HEK293 (cell line): ENCODE measurements around the gene FMN1.

ENCODE experiments used
- GFI1B ChIP-seq: fragments of 450-650 bp; formaldehyde crosslinking; IDR thresholded peaks from 2 replicates; pipeline ENCODE4 v1.5.1; 2016; ENCODE audit warnings: missing biosample characterization, missing genetic modification characterization
- GLIS1 ChIP-seq: fragments of 450-650 bp; formaldehyde crosslinking; IDR thresholded peaks from 2 replicates; pipeline ENCODE4 v1.5.1; 2016; ENCODE audit warnings: missing biosample characterization, missing genetic modification characterization
- KLF1 ChIP-seq: fragments of 450-650 bp; formaldehyde crosslinking; IDR thresholded peaks from 2 replicates; pipeline ENCODE4 v1.5.1; 2016; ENCODE audit warnings: missing biosample characterization, missing genetic modification characterization
- KLF16 ChIP-seq: fragments of 450-650 bp; formaldehyde crosslinking; IDR thresholded peaks from 2 replicates; pipeline ENCODE4 v1.5.1; 2017; ENCODE audit warnings: missing biosample characterization, missing genetic modification characterization
- KLF8 ChIP-seq: fragments of 450-650 bp; formaldehyde crosslinking; IDR thresholded peaks from 2 replicates; pipeline ENCODE4 v1.5.1; 2016; ENCODE audit warnings: missing biosample characterization, missing genetic modification characterization
- PRDM1 ChIP-seq: fragments of 450-650 bp; formaldehyde crosslinking; IDR thresholded peaks from 2 replicates; pipeline ENCODE4; 2016; ENCODE audit warnings: missing biosample characterization, missing genetic modification characterization
- TRIM28 ChIP-seq: IDR thresholded peaks from 2 replicates; pipeline ENCODE4 v1.6.1; 2011; ENCODE audit warnings: low read length, control low read depth, borderline replicate concordance
- TSHZ1 ChIP-seq: fragments of 450-650 bp; formaldehyde crosslinking; IDR thresholded peaks from 2 replicates; pipeline ENCODE4 v1.5.1; 2016; ENCODE audit warnings: missing biosample characterization, missing genetic modification characterization, borderline replicate concordance
- ZBTB8A ChIP-seq: fragments of 450-650 bp; formaldehyde crosslinking; IDR thresholded peaks from 2 replicates; pipeline ENCODE4 v1.5.1; 2016; ENCODE audit warnings: missing biosample characterization, missing genetic modification characterization
- ZFHX2 ChIP-seq: fragments of 450-650 bp; formaldehyde crosslinking; conservative IDR thresholded peaks from 2 replicates; pipeline ENCODE4 v1.5.1; 2016; ENCODE audit warnings: missing biosample characterization, missing genetic modification characterization
- ZFP37 ChIP-seq: fragments of 450-650 bp; formaldehyde crosslinking; IDR thresholded peaks from 2 replicates; pipeline ENCODE4 v1.5.1; 2016; ENCODE audit warnings: missing biosample characterization, missing genetic modification characterization
- ZNF114 ChIP-seq: fragments of 450-650 bp; formaldehyde crosslinking; IDR thresholded peaks from 2 replicates; pipeline ENCODE4 v1.5.0; 2017; ENCODE audit warnings: missing biosample characterization, missing genetic modification characterization
- ZNF140 ChIP-seq: fragments of 450-650 bp; formaldehyde crosslinking; IDR thresholded peaks from 2 replicates; pipeline ENCODE4 v1.5.1; 2016; ENCODE audit warnings: missing biosample characterization, missing genetic modification characterization
- ZNF2 ChIP-seq: fragments of 450-650 bp; formaldehyde crosslinking; IDR thresholded peaks from 2 replicates; pipeline ENCODE4 v1.5.1; 2016; ENCODE audit warnings: missing biosample characterization, missing genetic modification characterization
- ZNF266 ChIP-seq: fragments of 450-650 bp; formaldehyde crosslinking; IDR thresholded peaks from 2 replicates; pipeline ENCODE4 v1.5.1; 2016; ENCODE audit warnings: missing biosample characterization, missing genetic modification characterization, low read depth
- ZNF302 ChIP-seq: fragments of 450-650 bp; formaldehyde crosslinking; IDR thresholded peaks from 2 replicates; pipeline ENCODE4 v1.5.1; 2016; ENCODE audit warnings: missing biosample characterization, missing genetic modification characterization, low read depth
- ZNF335 ChIP-seq: fragments of 450-650 bp; formaldehyde crosslinking; conservative IDR thresholded peaks from 2 replicates; pipeline ENCODE4 v1.5.1; 2016; ENCODE audit warnings: missing biosample characterization, missing genetic modification characterization
- ZNF394 ChIP-seq: fragments of 450-650 bp; formaldehyde crosslinking; IDR thresholded peaks from 2 replicates; pipeline ENCODE4 v1.5.1; 2016; ENCODE audit warnings: missing biosample characterization, missing genetic modification characterization, mild to moderate bottlenecking, moderate library complexity, borderline replicate concordance
- ZNF404 ChIP-seq: fragments of 450-650 bp; formaldehyde crosslinking; IDR thresholded peaks from 2 replicates; pipeline ENCODE4 v1.5.1; 2017; ENCODE audit warnings: missing biosample characterization, missing genetic modification characterization
- ZNF561 ChIP-seq: fragments of 450-650 bp; IDR thresholded peaks from 2 replicates; pipeline ENCODE4 v1.5.1; 2018; ENCODE audit warnings: missing biosample characterization, missing genetic modification characterization, borderline replicate concordance
- ZNF629 ChIP-seq: fragments of 450-650 bp; formaldehyde crosslinking; IDR thresholded peaks from 2 replicates; pipeline ENCODE4 v1.5.1; 2017; ENCODE audit warnings: missing biosample characterization, missing genetic modification characterization
- ZNF654 ChIP-seq: fragments of 450-650 bp; formaldehyde crosslinking; IDR thresholded peaks from 2 replicates; pipeline ENCODE4 v1.5.1; 2016; ENCODE audit warnings: low read depth, missing biosample characterization, missing genetic modification characterization
- ZNF747 ChIP-seq: fragments of 450-650 bp; formaldehyde crosslinking; IDR thresholded peaks from 2 replicates; pipeline ENCODE4 v1.5.1; 2016; ENCODE audit warnings: missing biosample characterization, missing genetic modification characterization
- ZNF777 ChIP-seq: fragments of 450-650 bp; formaldehyde crosslinking; IDR thresholded peaks from 2 replicates; pipeline ENCODE4 v1.5.1; 2017; ENCODE audit warnings: missing biosample characterization, missing genetic modification characterization, borderline replicate concordance
- ZSCAN30 ChIP-seq: fragments of 450-650 bp; IDR thresholded peaks from 2 replicates; pipeline ENCODE4 v1.5.1; 2018; ENCODE audit warnings: missing biosample characterization, mild to moderate bottlenecking, missing genetic modification characterization, moderate library complexity
- TF ChIP-seq, protein P1 (sequence below): fragments of 450-650 bp; IDR thresholded peaks from 2 replicates; pipeline ENCODE4 v1.5.1; 2018; ENCODE audit warnings: missing biosample characterization, mild to moderate bottlenecking, missing genetic modification characterization
- TF ChIP-seq, protein P2 (sequence below): fragments of 450-650 bp; formaldehyde crosslinking; IDR thresholded peaks from 2 replicates; pipeline ENCODE4 v1.5.1; 2016; ENCODE audit warnings: missing biosample characterization, missing genetic modification characterization
- TF ChIP-seq, protein P3 (sequence below): fragments of 450-650 bp; formaldehyde crosslinking; IDR thresholded peaks from 2 replicates; pipeline ENCODE4 v1.5.1; 2016; ENCODE audit warnings: missing biosample characterization, missing genetic modification characterization

FMN1 gene

DNA sequence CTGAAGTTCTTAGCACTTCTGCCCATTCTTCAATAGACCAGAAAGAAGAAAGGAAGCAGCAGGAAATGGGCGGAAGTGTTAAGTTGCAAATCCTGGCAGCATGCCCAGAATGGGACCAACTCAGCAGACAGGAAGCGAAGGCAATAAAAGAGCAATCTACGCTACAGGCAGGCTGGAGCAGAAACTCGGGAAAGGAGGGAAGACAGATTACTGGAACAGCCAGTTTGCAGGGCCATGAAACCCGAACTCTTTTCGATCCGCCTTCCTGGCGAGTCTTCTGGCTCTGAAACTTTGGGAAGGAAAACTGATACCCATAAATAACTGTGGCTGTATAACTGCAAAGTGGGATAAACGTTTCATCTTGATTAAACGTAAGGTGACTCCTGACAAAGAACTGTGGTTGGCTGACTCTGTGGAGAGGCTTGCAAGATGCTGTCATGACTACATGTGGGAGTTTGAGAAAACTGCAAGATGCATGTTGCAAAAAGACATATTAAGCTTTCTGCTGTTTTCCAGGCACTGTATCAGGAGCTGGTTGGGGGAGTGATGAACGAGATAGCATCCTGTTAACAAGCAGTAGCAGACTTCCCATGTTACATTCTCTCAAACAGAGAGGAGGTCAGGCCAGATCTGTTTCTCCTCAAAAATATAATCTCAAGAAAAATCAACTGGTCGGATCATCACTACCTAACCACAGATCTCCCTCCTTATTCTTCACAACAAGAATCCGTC lies 67.8 kb downstream of the FMN1 start (continued):
- TF ChIP-seq, protein P1, sequence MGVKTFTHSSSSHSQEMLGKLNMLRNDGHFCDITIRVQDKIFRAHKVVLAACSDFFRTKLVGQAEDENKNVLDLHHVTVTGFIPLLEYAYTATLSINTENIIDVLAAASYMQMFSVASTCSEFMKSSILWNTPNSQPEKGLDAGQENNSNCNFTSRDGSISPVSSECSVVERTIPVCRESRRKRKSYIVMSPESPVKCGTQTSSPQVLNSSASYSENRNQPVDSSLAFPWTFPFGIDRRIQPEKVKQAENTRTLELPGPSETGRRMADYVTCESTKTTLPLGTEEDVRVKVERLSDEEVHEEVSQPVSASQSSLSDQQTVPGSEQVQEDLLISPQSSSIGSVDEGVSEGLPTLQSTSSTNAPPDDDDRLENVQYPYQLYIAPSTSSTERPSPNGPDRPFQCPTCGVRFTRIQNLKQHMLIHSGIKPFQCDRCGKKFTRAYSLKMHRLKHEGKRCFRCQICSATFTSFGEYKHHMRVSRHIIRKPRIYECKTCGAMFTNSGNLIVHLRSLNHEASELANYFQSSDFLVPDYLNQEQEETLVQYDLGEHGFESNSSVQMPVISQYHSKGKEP: peak; percentile 100
- TF ChIP-seq ZNF629 (tag by site-specific recombination): peak; percentile 81
- TF ChIP-seq ZNF2 (tag by site-specific recombination): peak; percentile 36; the same call in 1 of the 2 replicates
- peak; percentile 70 for TF ChIP-seq ZNF394 (tag by site-specific recombination)
- TF ChIP-seq ZNF335 (tag by site-specific recombination): 0 out of 2 replicates have a peak, but pooled peaks have one; percentile 18
- TF ChIP-seq ZNF302 (tag by site-specific recombination): no peak
- TF ChIP-seq ZNF404: no peak
- TF ChIP-seq, protein P2, sequence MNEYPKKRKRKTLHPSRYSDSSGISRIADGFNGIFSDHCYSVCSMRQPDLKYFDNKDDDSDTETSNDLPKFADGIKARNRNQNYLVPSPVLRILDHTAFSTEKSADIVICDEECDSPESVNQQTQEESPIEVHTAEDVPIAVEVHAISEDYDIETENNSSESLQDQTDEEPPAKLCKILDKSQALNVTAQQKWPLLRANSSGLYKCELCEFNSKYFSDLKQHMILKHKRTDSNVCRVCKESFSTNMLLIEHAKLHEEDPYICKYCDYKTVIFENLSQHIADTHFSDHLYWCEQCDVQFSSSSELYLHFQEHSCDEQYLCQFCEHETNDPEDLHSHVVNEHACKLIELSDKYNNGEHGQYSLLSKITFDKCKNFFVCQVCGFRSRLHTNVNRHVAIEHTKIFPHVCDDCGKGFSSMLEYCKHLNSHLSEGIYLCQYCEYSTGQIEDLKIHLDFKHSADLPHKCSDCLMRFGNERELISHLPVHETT (tag by site-specific recombination): 0 out of 2 replicates have a peak, but pooled peaks have one; percentile 20
- peak; percentile 37; the same call in 1 of the 2 replicates for TF ChIP-seq KLF1 (tag by site-specific recombination)
- no peak for TF ChIP-seq ZFP37
- no peak for TF ChIP-seq ZNF266 (tag by site-specific recombination)
- no peak for TF ChIP-seq ZNF114 (tag by site-specific recombination)
- no peak for TF ChIP-seq ZNF777
- TF ChIP-seq, protein P3, sequence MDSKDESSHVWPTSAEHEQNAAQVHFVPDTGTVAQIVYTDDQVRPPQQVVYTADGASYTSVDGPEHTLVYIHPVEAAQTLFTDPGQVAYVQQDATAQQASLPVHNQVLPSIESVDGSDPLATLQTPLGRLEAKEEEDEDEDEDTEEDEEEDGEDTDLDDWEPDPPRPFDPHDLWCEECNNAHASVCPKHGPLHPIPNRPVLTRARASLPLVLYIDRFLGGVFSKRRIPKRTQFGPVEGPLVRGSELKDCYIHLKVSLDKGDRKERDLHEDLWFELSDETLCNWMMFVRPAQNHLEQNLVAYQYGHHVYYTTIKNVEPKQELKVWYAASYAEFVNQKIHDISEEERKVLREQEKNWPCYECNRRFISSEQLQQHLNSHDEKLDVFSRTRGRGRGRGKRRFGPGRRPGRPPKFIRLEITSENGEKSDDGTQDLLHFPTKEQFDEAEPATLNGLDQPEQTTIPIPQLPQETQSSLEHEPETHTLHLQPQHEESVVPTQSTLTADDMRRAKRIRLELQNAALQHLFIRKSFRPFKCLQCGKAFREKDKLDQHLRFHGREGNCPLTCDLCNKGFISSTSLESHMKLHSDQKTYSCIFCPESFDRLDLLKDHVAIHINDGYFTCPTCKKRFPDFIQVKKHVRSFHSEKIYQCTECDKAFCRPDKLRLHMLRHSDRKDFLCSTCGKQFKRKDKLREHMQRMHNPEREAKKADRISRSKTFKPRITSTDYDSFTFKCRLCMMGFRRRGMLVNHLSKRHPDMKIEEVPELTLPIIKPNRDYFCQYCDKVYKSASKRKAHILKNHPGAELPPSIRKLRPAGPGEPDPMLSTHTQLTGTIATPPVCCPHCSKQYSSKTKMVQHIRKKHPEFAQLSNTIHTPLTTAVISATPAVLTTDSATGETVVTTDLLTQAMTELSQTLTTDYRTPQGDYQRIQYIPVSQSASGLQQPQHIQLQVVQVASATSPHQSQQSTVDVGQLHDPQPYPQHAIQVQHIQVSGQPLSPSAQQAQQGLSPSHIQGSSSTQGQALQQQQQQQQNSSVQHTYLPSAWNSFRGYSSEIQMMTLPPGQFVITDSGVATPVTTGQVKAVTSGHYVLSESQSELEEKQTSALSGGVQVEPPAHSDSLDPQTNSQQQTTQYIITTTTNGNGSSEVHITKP: peak; percentile 64
- TF ChIP-seq KLF8 (tag by site-specific recombination): peak; percentile 37; the same call in 1 of the 2 replicates
- peak; percentile 76; the same call in 1 of the 2 replicates for TF ChIP-seq ZNF561 (tag by site-specific recombination)
- no peak for TF ChIP-seq KLF16
- TF ChIP-seq ZNF654: peak; percentile 10; the same call in 1 of the 2 replicates
- peak; percentile 54; the same call in 1 of the 2 replicates for TF ChIP-seq GFI1B (tag by site-specific recombination)
- TF ChIP-seq TSHZ1 (tag by site-specific recombination): peak; percentile 86; the same call in 1 of the 2 replicates
- peak; percentile 75 for TF ChIP-seq TRIM28
- peak; percentile 15; the same call in 1 of the 2 replicates for TF ChIP-seq GLIS1 (tag by site-specific recombination)
- TF ChIP-seq ZFHX2 (tag by site-specific recombination): no peak
- no peak for TF ChIP-seq ZNF140
- peak; percentile 32; the same call in 1 of the 2 replicates for TF ChIP-seq ZBTB8A
- TF ChIP-seq ZNF747 (tag by site-specific recombination): no peak
- 0 out of 2 replicates have a peak, but pooled peaks have one; percentile 28 for TF ChIP-seq ZSCAN30 (tag by site-specific recombination)
- no peak for TF ChIP-seq PRDM1 (tag by site-specific recombination)
